Measurements from ENCODE around the gene MAGEB2. TPM values are rescaled to one million over a fixed set of nuclear protein-coding genes. Genes with fewer than 3 reads are reported as not detected.
A peak's percentile ranks its signal among the peaks of the same experiment; 100 is the strongest.

The MAGEB2 gene, protein sequence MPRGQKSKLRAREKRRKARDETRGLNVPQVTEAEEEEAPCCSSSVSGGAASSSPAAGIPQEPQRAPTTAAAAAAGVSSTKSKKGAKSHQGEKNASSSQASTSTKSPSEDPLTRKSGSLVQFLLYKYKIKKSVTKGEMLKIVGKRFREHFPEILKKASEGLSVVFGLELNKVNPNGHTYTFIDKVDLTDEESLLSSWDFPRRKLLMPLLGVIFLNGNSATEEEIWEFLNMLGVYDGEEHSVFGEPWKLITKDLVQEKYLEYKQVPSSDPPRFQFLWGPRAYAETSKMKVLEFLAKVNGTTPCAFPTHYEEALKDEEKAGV
- not detected for polyA plus RNA-seq (2013, experiment 1 of 2)
- polyA plus RNA-seq (2013, experiment 2 of 2), result not detected

DNA sequence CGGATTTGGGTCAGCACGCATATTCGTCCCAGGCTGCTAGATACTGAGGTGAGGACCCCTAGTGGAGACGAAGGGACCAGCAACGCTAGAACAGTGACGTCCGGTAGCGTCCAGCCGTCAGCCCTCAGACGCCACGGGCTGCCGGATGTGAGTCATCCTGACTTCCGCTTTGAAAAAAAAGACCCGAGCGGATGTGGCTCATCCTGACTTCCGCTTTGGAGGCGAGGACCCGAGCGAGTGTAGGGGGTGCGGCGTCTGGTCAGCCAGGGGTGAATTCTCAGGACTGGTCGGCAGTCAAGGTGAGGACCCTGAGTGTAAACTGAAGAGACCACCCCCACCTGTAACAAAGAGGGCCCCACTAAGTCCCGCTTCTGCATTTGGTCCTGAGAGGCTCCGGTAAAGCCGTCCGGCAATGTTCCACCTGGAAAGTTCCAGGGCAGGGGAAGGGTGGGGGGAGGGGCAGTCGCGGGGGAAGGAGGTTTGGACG lies at the start of gene MAGEB2:
TSS of gene MAGEB2 (plus strand) at position 207 of the 487 bp plus-strand sequence. CDS start 3,018 bp downstream, outside the sequence.
- Histone ChIP-seq H3K9me3 (ENCODE audit: control insufficient read depth, low read length) (no peaks in the 10 kb centered on the region), H3K4ac (ENCODE audit: low read depth in 1 of 2, low read length in 2 of 2) (no peak within 1 kb of the TSS)
- WGBS, result 95% methylated on average over 26 of the region's 29 CpGs

DNA sequence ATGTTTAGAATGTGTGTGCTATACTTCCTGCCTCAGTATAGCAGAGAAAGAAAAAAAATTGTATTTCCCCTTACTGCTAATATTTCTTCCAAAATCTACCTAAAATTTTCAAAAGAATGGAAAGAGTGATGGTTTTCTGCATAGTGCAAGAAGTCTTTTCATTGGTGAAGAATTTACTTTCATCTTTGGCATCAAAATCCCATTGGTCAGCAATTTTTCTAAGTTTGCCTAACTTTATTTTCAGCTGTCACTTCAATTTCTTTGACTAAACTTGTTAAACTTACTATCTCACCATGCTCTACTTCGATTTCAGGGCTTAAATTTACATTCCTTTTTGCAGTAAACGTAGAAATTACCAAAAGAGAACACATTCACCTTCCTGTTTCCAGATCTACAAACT lies 44.5 kb upstream of the MAGEB2 start:
- Histone ChIP-seq H2BK15ac (ENCODE audit: low read depth, poor library complexity, severe bottlenecking) (no peak overlapping the region), H3K27ac (ENCODE audit: low read length, poor library complexity, severe bottlenecking) (no peak overlapping the region), H3K4ac (ENCODE audit: low read depth in 1 of 2, low read length in 2 of 2) (no peak overlapping the region), H3K14ac (ENCODE audit: low read length in 2 of 2) (no peak overlapping the region), H3K18ac (ENCODE audit: low read depth in 1 of 2, low read length in 2 of 2) (no peak overlapping the region), H2BK5ac (ENCODE audit: low read depth, low read length, poor library complexity, severe bottlenecking) (no peak overlapping the region), H3K4me3 (ENCODE audit: insufficient read depth in 1 of 2, low read depth in 1 of 2, low read length in 2 of 2) (no peak overlapping the region), H3K4me2 (ENCODE audit: low read length, poor library complexity, severe bottlenecking) (no peak overlapping the region), H3K23ac (ENCODE audit: low read length in 2 of 2) (no peak overlapping the region), H2AFZ (ENCODE audit: low read depth, low read length) (no peak overlapping the region), H3K27me3 (ENCODE audit: control insufficient read depth in 1 of 2, insufficient read depth in 1 of 2, low read length in 2 of 2) (peaks cover 0 to 7% of the 10 kb centered on the region in 2 experiments), H3K79me1 (replicated peaks; ENCODE audit: low read length, poor library complexity, severe bottlenecking) (no peaks in the 10 kb centered on the region), H4K91ac (ENCODE audit: low read length) (no peak overlapping the region), H3K9ac (ENCODE audit: low read length) (no peak overlapping the region), H2BK12ac (ENCODE audit: low read length in 2 of 2) (no peak overlapping the region), H3K36me3 (ENCODE audit: control insufficient read depth in 1 of 2, insufficient read depth in 2 of 2, low read depth in 1 of 2, low read length in 2 of 2) (no peaks in the 10 kb centered on the region), H3K4me1 (ENCODE audit: control insufficient read depth, insufficient read depth, low read depth, low read length) (no peaks in the 10 kb centered on the region), H3K9me3 (ENCODE audit: control insufficient read depth, low read length) (no peaks in the 10 kb centered on the region), H2AK5ac (ENCODE audit: low read length, severe bottlenecking) (no peak overlapping the region), H4K8ac (ENCODE audit: low read length) (no peak overlapping the region), H2BK120ac (ENCODE audit: low read depth, low read length) (no peak overlapping the region)
- no peak for DNase-seq
- 73% methylated on average over 2 of the region's 2 CpGs for WGBS

More for the DNA sequence above, at the start of gene MAGEB2:
- DNase-seq, result no peak
- no peak within 1 kb of the TSS for H3K9ac ChIP-seq (ENCODE audit: low read length)
- H3K14ac ChIP-seq (ENCODE audit: low read length in 2 of 2), result no peak within 1 kb of the TSS
- no peaks in the 10 kb centered on the region for H3K4me1 ChIP-seq (ENCODE audit: control insufficient read depth, insufficient read depth, low read depth, low read length)
- H3K4me2 ChIP-seq (ENCODE audit: low read length, poor library complexity, severe bottlenecking), result no peak within 1 kb of the TSS
- no peak within 1 kb of the TSS for H3K27ac ChIP-seq (ENCODE audit: low read length, poor library complexity, severe bottlenecking)
- H3K23ac ChIP-seq (ENCODE audit: low read length in 2 of 2), result no peak within 1 kb of the TSS
- H2AK5ac ChIP-seq (ENCODE audit: low read length, severe bottlenecking), result no peak within 1 kb of the TSS
- no peak within 1 kb of the TSS for H2BK15ac ChIP-seq (ENCODE audit: low read depth, poor library complexity, severe bottlenecking)
- no peak within 1 kb of the TSS for H2AFZ ChIP-seq (ENCODE audit: low read depth, low read length)
- no peaks in the 10 kb centered on the region for H3K36me3 ChIP-seq (ENCODE audit: control insufficient read depth in 1 of 2, insufficient read depth in 2 of 2, low read depth in 1 of 2, low read length in 2 of 2)
- no peak within 1 kb of the TSS for H2BK120ac ChIP-seq (ENCODE audit: low read depth, low read length)
- H3K27me3 ChIP-seq (ENCODE audit: control insufficient read depth in 1 of 2, insufficient read depth in 1 of 2, low read length in 2 of 2), result peaks cover 0 to 33% of the 10 kb centered on the region in 2 experiments
- no peak within 1 kb of the TSS for H2BK5ac ChIP-seq (ENCODE audit: low read depth, low read length, poor library complexity, severe bottlenecking)
- H4K91ac ChIP-seq (ENCODE audit: low read length), result no peak within 1 kb of the TSS
- no peak within 1 kb of the TSS for H3K4me3 ChIP-seq (ENCODE audit: insufficient read depth in 1 of 2, low read depth in 1 of 2, low read length in 2 of 2)
- no peak within 1 kb of the TSS for H2BK12ac ChIP-seq (ENCODE audit: low read length in 2 of 2)
- no peak within 1 kb of the TSS for H3K18ac ChIP-seq (ENCODE audit: low read depth in 1 of 2, low read length in 2 of 2)
- no peak within 1 kb of the TSS for H4K8ac ChIP-seq (ENCODE audit: low read length)
- H3K79me1 ChIP-seq (replicated peaks; ENCODE audit: low read length, poor library complexity, severe bottlenecking), result no peaks in the 10 kb centered on the region

DNA sequence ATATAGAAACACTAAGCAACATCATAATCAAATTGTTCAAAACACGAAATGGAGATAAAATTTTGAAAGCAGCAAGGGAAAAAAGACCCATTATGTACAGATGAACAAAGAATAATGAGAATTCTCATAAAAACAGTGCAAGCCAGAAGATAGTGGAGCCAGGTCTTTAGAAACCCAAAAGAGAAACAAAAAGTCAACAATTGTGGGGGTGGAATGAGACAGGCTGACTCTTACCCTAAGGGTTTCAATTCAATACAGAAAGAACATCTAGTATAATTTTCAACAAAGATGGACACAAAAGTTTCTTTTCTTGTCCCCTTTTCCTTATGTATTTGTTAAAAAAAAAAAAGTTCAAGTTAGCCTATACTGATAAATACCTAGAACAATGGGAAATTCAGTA lies 34.0 kb upstream of the MAGEB2 start:
- no peak overlapping the region for H3K23ac ChIP-seq (ENCODE audit: low read length in 2 of 2)
- no peak overlapping the region for H3K4ac ChIP-seq (ENCODE audit: low read depth in 1 of 2, low read length in 2 of 2)
- H2BK120ac ChIP-seq (ENCODE audit: low read depth, low read length), result no peak overlapping the region
- H3K14ac ChIP-seq (ENCODE audit: low read length in 2 of 2), result no peak overlapping the region
- H3K18ac ChIP-seq (ENCODE audit: low read depth in 1 of 2, low read length in 2 of 2), result no peak overlapping the region
- no peaks in the 10 kb centered on the region for H3K9me3 ChIP-seq (ENCODE audit: control insufficient read depth, low read length)
- no peaks in the 10 kb centered on the region for H3K36me3 ChIP-seq (ENCODE audit: control insufficient read depth in 1 of 2, insufficient read depth in 2 of 2, low read depth in 1 of 2, low read length in 2 of 2)
- H4K8ac ChIP-seq (ENCODE audit: low read length), result no peak overlapping the region
- H3K4me3 ChIP-seq (ENCODE audit: insufficient read depth in 1 of 2, low read depth in 1 of 2, low read length in 2 of 2), result no peak overlapping the region
- DNase-seq, result no peak
- H2BK12ac ChIP-seq (ENCODE audit: low read length in 2 of 2), result no peak overlapping the region
- H2BK15ac ChIP-seq (ENCODE audit: low read depth, poor library complexity, severe bottlenecking), result no peak overlapping the region
- no peak overlapping the region for H3K4me2 ChIP-seq (ENCODE audit: low read length, poor library complexity, severe bottlenecking)
- H3K79me1 ChIP-seq (replicated peaks; ENCODE audit: low read length, poor library complexity, severe bottlenecking), result no peaks in the 10 kb centered on the region
- no peak overlapping the region for H3K9ac ChIP-seq (ENCODE audit: low read length)
- peaks cover 0 to 14% of the 10 kb centered on the region in 2 experiments for H3K27me3 ChIP-seq (ENCODE audit: control insufficient read depth in 1 of 2, insufficient read depth in 1 of 2, low read length in 2 of 2)
- no peak overlapping the region for H2AK5ac ChIP-seq (ENCODE audit: low read length, severe bottlenecking)
- H2BK5ac ChIP-seq (ENCODE audit: low read depth, low read length, poor library complexity, severe bottlenecking), result no peak overlapping the region
- H3K4me1 ChIP-seq (ENCODE audit: control insufficient read depth, insufficient read depth, low read depth, low read length), result no peaks in the 10 kb centered on the region
- no peak overlapping the region for H3K27ac ChIP-seq (ENCODE audit: low read length, poor library complexity, severe bottlenecking)
- no peak overlapping the region for H4K91ac ChIP-seq (ENCODE audit: low read length)
- H2AFZ ChIP-seq (ENCODE audit: low read depth, low read length), result no peak overlapping the region
- WGBS, result no CpG with 5 or more reads among the region's 1 CpG

DNA sequence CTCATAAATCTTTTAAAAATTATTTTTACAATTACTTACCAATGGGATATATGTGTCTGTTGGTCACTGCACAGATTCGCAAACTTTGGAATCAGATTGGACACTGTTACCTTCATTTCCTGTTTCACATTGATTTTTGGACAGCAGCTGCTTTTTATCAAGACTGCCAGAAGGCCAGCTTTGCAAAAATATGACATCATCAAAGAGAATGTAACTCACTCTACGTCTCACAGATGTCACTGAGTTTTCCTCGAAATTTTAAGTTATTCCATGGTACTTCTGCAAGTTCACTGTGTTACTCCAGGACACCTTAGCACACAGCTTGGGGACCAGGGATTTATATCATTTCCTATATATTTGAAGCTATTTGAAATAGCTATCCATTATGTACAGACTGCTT lies 31.8 kb upstream of the MAGEB2 start:
- H4K8ac ChIP-seq (ENCODE audit: low read length), result no peak overlapping the region
- H3K14ac ChIP-seq (ENCODE audit: low read length in 2 of 2), result no peak overlapping the region
- H3K4ac ChIP-seq (ENCODE audit: low read depth in 1 of 2, low read length in 2 of 2), result no peak overlapping the region
- no peak overlapping the region for H3K4me3 ChIP-seq (ENCODE audit: insufficient read depth in 1 of 2, low read depth in 1 of 2, low read length in 2 of 2)
- H3K9me3 ChIP-seq (ENCODE audit: control insufficient read depth, low read length), result no peaks in the 10 kb centered on the region
- no peak overlapping the region for H3K18ac ChIP-seq (ENCODE audit: low read depth in 1 of 2, low read length in 2 of 2)
- 53% methylated on average over 1 of the region's 3 CpGs for WGBS
- no peak overlapping the region for H3K23ac ChIP-seq (ENCODE audit: low read length in 2 of 2)
- no peak overlapping the region for H3K4me2 ChIP-seq (ENCODE audit: low read length, poor library complexity, severe bottlenecking)
- H3K36me3 ChIP-seq (ENCODE audit: control insufficient read depth in 1 of 2, insufficient read depth in 2 of 2, low read depth in 1 of 2, low read length in 2 of 2), result no peaks in the 10 kb centered on the region
- no peak overlapping the region for H4K91ac ChIP-seq (ENCODE audit: low read length)
- H2AFZ ChIP-seq (ENCODE audit: low read depth, low read length), result no peak overlapping the region
- H3K27me3 ChIP-seq (ENCODE audit: control insufficient read depth in 1 of 2, insufficient read depth in 1 of 2, low read length in 2 of 2), result peaks cover 0 to 14% of the 10 kb centered on the region in 2 experiments
- no peak overlapping the region for H2BK5ac ChIP-seq (ENCODE audit: low read depth, low read length, poor library complexity, severe bottlenecking)
- H2BK12ac ChIP-seq (ENCODE audit: low read length in 2 of 2), result no peak overlapping the region
- no peaks in the 10 kb centered on the region for H3K4me1 ChIP-seq (ENCODE audit: control insufficient read depth, insufficient read depth, low read depth, low read length)
- H2BK15ac ChIP-seq (ENCODE audit: low read depth, poor library complexity, severe bottlenecking), result no peak overlapping the region
- no peak overlapping the region for H3K9ac ChIP-seq (ENCODE audit: low read length)
- no peaks in the 10 kb centered on the region for H3K79me1 ChIP-seq (replicated peaks; ENCODE audit: low read length, poor library complexity, severe bottlenecking)
- no peak overlapping the region for H2AK5ac ChIP-seq (ENCODE audit: low read length, severe bottlenecking)
- no peak overlapping the region for H2BK120ac ChIP-seq (ENCODE audit: low read depth, low read length)
- peak; percentile 6 for DNase-seq
- H3K27ac ChIP-seq (ENCODE audit: low read length, poor library complexity, severe bottlenecking), result no peak overlapping the region

Measured in mesenchymal stem cell (in vitro differentiated cells and primary cell).